OCI-LY3 (cell line): ENCODE results near the gene PDIA5.
A peak's percentile ranks its signal among the peaks of the same experiment; 100 is the strongest.

Experiments used
- H2AFZ ChIP-seq: fragments of 200-600, 300-600 bp; shearing (Covaris generic); 2 replicates; pipeline ENCODE4 v1.6.0; 2014; ENCODE audit warnings: antibody characterized with exemption, low read depth, low read length
- H3K27ac ChIP-seq: fragments of 200-600, 300-600 bp; sonication (generic); 2 replicates; pipeline ENCODE4 v1.5.1; 2014; ENCODE audit warnings: mild to moderate bottlenecking, low read length, moderate library complexity, mixed read lengths
- H3K27me3 ChIP-seq: fragments of 200-600, 300-600 bp; sonication (generic); 2 replicates; pipeline ENCODE4 v1.6.1; 2014; ENCODE audit warnings: low read depth, low read length, mixed read lengths
- H3K36me3 ChIP-seq: fragments of 200-600, 300-600 bp; sonication (generic); replicated peaks from 2 replicates; pipeline ENCODE3; 2014; ENCODE audit warnings: low read depth, low read length, mixed read lengths
- H3K4me1 ChIP-seq: fragments of 300-600, 200-600 bp; sonication (generic); 2 replicates; pipeline ENCODE4 v1.6.1; 2014; ENCODE audit warnings: low read length, mixed read lengths
- H3K4me2 ChIP-seq: fragments of 200-600, 300-600 bp; sonication (generic); 2 replicates; pipeline ENCODE4 v1.6.1; 2014; ENCODE audit warnings: low read length, mixed read lengths
- H3K4me3 ChIP-seq: fragments of 300-600, 200-600 bp; sonication (generic); 2 replicates; pipeline ENCODE4 v1.5.1; 2014; ENCODE audit warnings: antibody characterized with exemption, mild to moderate bottlenecking, low read length, moderate library complexity
- H3K79me2 ChIP-seq: fragments of 300-600, 200-600 bp; shearing (Covaris generic); 2 replicates; pipeline ENCODE4 v1.6.1; 2014; ENCODE audit warnings: mild to moderate bottlenecking, low read length, mixed read lengths
- H3K9ac ChIP-seq: fragments of 300-600, 200-600 bp; shearing (Covaris generic); 2 replicates; pipeline ENCODE4 v1.6.0; 2014; ENCODE audit warnings: mild to moderate bottlenecking, low read length, moderate library complexity
- H3K9me3 ChIP-seq: fragments of 200-600, 300-600 bp; shearing (Covaris generic); 2 replicates; pipeline ENCODE4 v1.6.1; 2014; ENCODE audit warnings: low read length, mixed read lengths; ENCODE audit not compliant: insufficient read depth
- H4K20me1 ChIP-seq: fragments of 200-600, 300-600 bp; sonication (generic); 2 replicates; pipeline ENCODE4 v1.6.1; 2016; ENCODE audit warnings: low read length, mixed read lengths; ENCODE audit not compliant: insufficient read depth
- CTCF ChIP-seq: fragments of 200-600, 300-600 bp; sonication (generic); IDR thresholded peaks from 2 replicates; pipeline ENCODE4 v1.5.1; 2014; ENCODE audit warnings: antibody characterized with exemption, low read length, low read depth
- EZH2phosphoT487 ChIP-seq: fragments of 200-600 bp; shearing (Covaris generic); IDR thresholded peaks from 2 replicates; pipeline ENCODE4 v1.6.1; 2018; ENCODE audit warnings: antibody characterized with exemption, mixed run types, low read depth

The PDIA5 gene

GRCh38 chr3:123025642-123026521, 40.9 kb upstream of the PDIA5 start:
- Histone ChIP-seq H3K27ac (no peak overlapping the region), H3K9ac (no peak overlapping the region), H3K9me3 (no peaks in the 10 kb centered on the region), H4K20me1 (no peaks in the 10 kb centered on the region), H3K4me3 (no peak overlapping the region), H3K36me3 (no peaks in the 10 kb centered on the region), H3K4me1 (peaks cover 5% of the 10 kb centered on the region; the same call in 1 of the 2 replicates), H3K4me2 (no peak overlapping the region), H2AFZ (no peak overlapping the region), H3K79me2 (no peaks in the 10 kb centered on the region), H3K27me3 (peaks cover 39% of the 10 kb centered on the region)
- no peak for TF ChIP-seq CTCF
- no peak for TF ChIP-seq EZH2phosphoT487

DNA sequence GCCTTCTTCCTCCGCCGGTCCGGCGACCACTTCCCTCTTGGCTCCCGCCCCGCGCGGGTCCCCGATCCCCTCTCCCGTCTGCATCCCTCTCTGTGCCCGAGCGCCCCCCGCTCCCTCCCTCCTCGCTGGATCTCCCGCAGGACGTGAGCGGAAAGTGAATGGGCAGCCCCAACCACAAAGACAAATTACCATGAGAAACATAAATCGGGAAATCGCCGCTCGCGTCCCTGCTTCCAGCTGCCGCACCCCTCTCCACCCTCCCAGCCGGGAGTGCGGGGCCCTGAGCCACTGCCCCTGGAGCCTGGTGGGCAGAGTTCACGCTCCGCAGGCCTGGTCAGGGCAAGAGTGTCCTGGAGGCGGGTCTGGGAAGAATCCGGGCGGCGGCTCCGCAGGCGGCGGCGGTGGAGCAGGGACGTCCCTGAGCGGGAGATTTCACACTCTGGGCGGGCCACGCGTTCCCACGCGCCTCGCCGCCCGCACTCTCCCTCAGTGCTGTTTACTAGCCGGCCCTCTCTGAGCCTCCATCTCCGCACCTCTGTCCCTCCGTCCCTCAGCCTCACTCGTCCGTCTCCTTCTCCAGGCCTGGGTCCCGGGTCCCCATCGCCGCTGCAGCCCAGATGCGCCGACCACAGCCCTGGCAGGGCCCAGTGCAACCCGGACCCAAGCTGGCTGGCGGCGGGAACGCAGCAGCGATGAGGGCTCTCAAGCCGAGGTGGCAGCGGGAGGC, 40.1 kb upstream of the PDIA5 start:
- no peaks in the 10 kb centered on the region for H4K20me1 ChIP-seq
- no peaks in the 10 kb centered on the region for H3K9me3 ChIP-seq
- no peak overlapping the region for H2AFZ ChIP-seq
- H3K79me2 ChIP-seq: no peaks in the 10 kb centered on the region
- H3K4me2 ChIP-seq: 0 out of 2 replicates have a peak overlapping the region, but pooled peaks have one; percentile 99
- no peak overlapping the region for H3K9ac ChIP-seq
- no peak overlapping the region for H3K27ac ChIP-seq
- H3K4me1 ChIP-seq: peaks cover 5% of the 10 kb centered on the region; the same call in 1 of the 2 replicates
- H3K27me3 ChIP-seq: peaks cover 41% of the 10 kb centered on the region
- H3K36me3 ChIP-seq: no peaks in the 10 kb centered on the region
- TF ChIP-seq EZH2phosphoT487: no peak
- TF ChIP-seq CTCF: no peak
- no peak overlapping the region for H3K4me3 ChIP-seq

GRCh38 chr3:123027292-123028232, 39.3 kb upstream of the PDIA5 start, which contains the start of gene SEMA5B:
Gene SEMA5B (minus strand): TSS chr3:123027763. CDS start chr3:122961263, 66,500 bp downstream.
- TF ChIP-seq EZH2phosphoT487 (no peak), CTCF (peak; percentile 57)
- H3K4me3 ChIP-seq: peak within 1 kb of the TSS; percentile 93
- no peaks in the 10 kb centered on the region for H3K79me2 ChIP-seq
- peaks cover 33% of the 10 kb centered on the region for H3K27me3 ChIP-seq
- H2AFZ ChIP-seq: peak within 1 kb of the TSS; percentile 96
- H3K27ac ChIP-seq: no peak within 1 kb of the TSS
- peak within 1 kb of the TSS; percentile 99 for H3K4me2 ChIP-seq
- no peaks in the 10 kb centered on the region for H3K9me3 ChIP-seq
- no peaks in the 10 kb centered on the region for H4K20me1 ChIP-seq
- H3K9ac ChIP-seq: peak within 1 kb of the TSS; percentile 74
- no peaks in the 10 kb centered on the region for H3K36me3 ChIP-seq
- H3K4me1 ChIP-seq: peaks cover 5% of the 10 kb centered on the region; the same call in 1 of the 2 replicates
